ENCODE results near the gene CAB39L. TPM values are rescaled to one million over a fixed set of nuclear protein-coding genes. Genes with fewer than 3 reads are reported as not detected.

CAB39L gene
- total and polyA plus RNA-seq, 2 donors (not counting 3 experiments of a cell fraction or from before 2014, with no cell fraction given) = 3.1 to 7.2 TPM

DNA sequence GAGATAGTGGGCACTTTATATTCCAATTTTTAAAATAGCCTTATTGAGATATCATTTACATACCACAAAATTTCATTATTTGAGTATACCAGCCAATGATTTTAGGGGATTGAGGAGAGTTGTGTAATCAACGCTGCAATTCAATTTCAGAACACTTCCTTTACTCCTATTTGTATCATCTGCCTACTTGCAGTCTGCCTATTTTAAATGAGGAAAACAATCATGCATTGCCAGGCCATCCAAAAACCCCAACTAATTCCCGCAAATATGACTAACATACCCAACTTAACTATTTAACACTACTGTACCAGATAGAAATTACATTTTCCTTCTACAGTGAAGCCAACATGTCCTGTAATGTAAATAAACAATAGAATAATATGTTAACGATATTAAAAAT, 26.7 kb downstream of the CAB39L start:
- Histone ChIP-seq H2AFZ (ENCODE audit: low read depth, low read length) (no peak overlapping the region), H3K27me3 (ENCODE audit: control insufficient read depth in 2 of 2, insufficient read depth in 2 of 2, low read length in 2 of 2) (no peaks in the 10 kb centered on the region), H3K27ac (ENCODE audit: insufficient read depth, low read depth, low read length) (no peak overlapping the region), H3K36me3 (ENCODE audit: control insufficient read depth in 2 of 2, extremely low read depth in 1 of 2, insufficient read depth in 2 of 2, low read length in 2 of 2) (no peaks in the 10 kb centered on the region), H3K4me3 (replicated peaks in 1 of 3; ENCODE audit: insufficient read depth in 1 of 3, low read depth in 1 of 3, low read length in 3 of 3) (no peak overlapping the region), H3K9me1 (replicated peaks; ENCODE audit: control insufficient read depth, extremely low read depth, insufficient read depth, low read length) (no peaks in the 10 kb centered on the region), H3K9me3 (replicated peaks; ENCODE audit: control insufficient read depth, insufficient read depth, low read length) (no peaks in the 10 kb centered on the region), H3K4me2 (ENCODE audit: insufficient read depth, low read length) (no peak overlapping the region), H4K20me1 (replicated peaks; ENCODE audit: control insufficient read depth, extremely low read depth, insufficient read depth, low read length) (no peaks in the 10 kb centered on the region), H3K9ac (replicated peaks; ENCODE audit: extremely low read depth, insufficient read depth, low read length) (no peak overlapping the region), H3K4me1 (ENCODE audit: control insufficient read depth, extremely low read depth, insufficient read depth, low read length) (no peaks in the 10 kb centered on the region), H3K79me2 (ENCODE audit: control insufficient read depth, insufficient read depth, low read length) (no peaks in the 10 kb centered on the region)
- CTCF ChIA-PET = no interaction called here
- TF ChIP-seq JUN (IDR thresholded peaks at IDR 0.05; ENCODE audit: borderline replicate concordance, insufficient read depth, insufficient read length, low read depth) = no peak
- TF ChIP-seq POLR2A (IDR thresholded peaks at IDR 0.05; ENCODE audit: low read depth, low read length) = no peak
- TF ChIP-seq GATA2 (IDR thresholded peaks at IDR 0.05; ENCODE audit: insufficient read depth, insufficient read length, low read depth, low read length) = no peak
- no peak for TF ChIP-seq FOS (IDR thresholded peaks at IDR 0.05; ENCODE audit: borderline replicate concordance, insufficient read depth, low read length)
- POLR2A ChIA-PET = no interaction called here
- FAIRE-seq (no peak), DNase-seq (ENCODE audit: low read depth, low spot score) (no peak)
- dilution Hi-C loops (cut with MboI; ENCODE audit: extremely low pct_ligation_motif_present, low sequenced_read_pairs) = no loop called here
- intact Hi-C loops (cut with micrococcal nuclease) = no loop called here
- no TSS peak for BruUV-seq (replicated peaks)

DNA sequence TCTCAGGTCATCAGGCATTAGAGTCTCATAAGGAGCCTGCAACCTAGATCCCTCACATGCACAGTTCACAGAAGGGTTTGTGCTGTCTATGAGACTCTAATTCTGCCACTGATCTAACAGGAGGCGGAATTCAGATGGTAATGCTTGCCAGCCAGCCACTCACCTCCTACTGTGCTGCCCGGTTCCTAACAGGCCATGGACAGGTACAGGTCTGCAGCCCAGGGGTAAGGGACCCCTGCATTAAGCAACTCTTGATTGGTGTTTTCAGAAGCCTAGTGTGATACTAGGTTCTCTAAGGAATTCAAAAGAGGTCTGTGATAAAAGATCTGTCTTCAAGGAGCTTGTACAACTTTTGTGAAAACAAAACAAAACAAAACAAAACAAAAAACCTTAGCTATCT, 31.1 kb downstream of the CAB39L start:
- H3K9me1 ChIP-seq (replicated peaks; ENCODE audit: control insufficient read depth, extremely low read depth, insufficient read depth, low read length) = no peaks in the 10 kb centered on the region
- no peak overlapping the region for H2AFZ ChIP-seq (ENCODE audit: low read depth, low read length)
- no peaks in the 10 kb centered on the region for H4K20me1 ChIP-seq (replicated peaks; ENCODE audit: control insufficient read depth, extremely low read depth, insufficient read depth, low read length)
- no peak overlapping the region for H3K4me2 ChIP-seq (ENCODE audit: insufficient read depth, low read length)
- TF ChIP-seq, protein P1, sequence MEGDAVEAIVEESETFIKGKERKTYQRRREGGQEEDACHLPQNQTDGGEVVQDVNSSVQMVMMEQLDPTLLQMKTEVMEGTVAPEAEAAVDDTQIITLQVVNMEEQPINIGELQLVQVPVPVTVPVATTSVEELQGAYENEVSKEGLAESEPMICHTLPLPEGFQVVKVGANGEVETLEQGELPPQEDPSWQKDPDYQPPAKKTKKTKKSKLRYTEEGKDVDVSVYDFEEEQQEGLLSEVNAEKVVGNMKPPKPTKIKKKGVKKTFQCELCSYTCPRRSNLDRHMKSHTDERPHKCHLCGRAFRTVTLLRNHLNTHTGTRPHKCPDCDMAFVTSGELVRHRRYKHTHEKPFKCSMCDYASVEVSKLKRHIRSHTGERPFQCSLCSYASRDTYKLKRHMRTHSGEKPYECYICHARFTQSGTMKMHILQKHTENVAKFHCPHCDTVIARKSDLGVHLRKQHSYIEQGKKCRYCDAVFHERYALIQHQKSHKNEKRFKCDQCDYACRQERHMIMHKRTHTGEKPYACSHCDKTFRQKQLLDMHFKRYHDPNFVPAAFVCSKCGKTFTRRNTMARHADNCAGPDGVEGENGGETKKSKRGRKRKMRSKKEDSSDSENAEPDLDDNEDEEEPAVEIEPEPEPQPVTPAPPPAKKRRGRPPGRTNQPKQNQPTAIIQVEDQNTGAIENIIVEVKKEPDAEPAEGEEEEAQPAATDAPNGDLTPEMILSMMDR (IDR thresholded peaks at IDR 0.05; ENCODE audit: extremely low read depth in 1 of 2, insufficient read depth in 1 of 2, low read depth in 1 of 2, low read length in 2 of 2) = no peak
- TF ChIP-seq POLR2A (IDR thresholded peaks at IDR 0.05; ENCODE audit: low read depth, low read length) = no peak
- no peak for TF ChIP-seq MYC (IDR thresholded peaks at IDR 0.05; ENCODE audit: low read depth, low read length)
- no peak for TF ChIP-seq EZH2 (IDR thresholded peaks at IDR 0.05; ENCODE audit: borderline replicate concordance, low read depth, low read length, severe bottlenecking)
- no peak for TF ChIP-seq JUN (IDR thresholded peaks at IDR 0.05; ENCODE audit: borderline replicate concordance, insufficient read depth, insufficient read length, low read depth)
- no peak for TF ChIP-seq POLR2AphosphoS5 (IDR thresholded peaks at IDR 0.05; ENCODE audit: insufficient read depth, low read depth, low read length)
- TF ChIP-seq, protein P2, sequence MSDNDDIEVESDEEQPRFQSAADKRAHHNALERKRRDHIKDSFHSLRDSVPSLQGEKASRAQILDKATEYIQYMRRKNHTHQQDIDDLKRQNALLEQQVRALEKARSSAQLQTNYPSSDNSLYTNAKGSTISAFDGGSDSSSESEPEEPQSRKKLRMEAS (IDR thresholded peaks at IDR 0.05; ENCODE audit: insufficient read depth, insufficient read length) = no peak
- TF ChIP-seq FOS (IDR thresholded peaks at IDR 0.05; ENCODE audit: borderline replicate concordance, insufficient read depth, low read length) = no peak
- TF ChIP-seq GATA2 (IDR thresholded peaks at IDR 0.05; ENCODE audit: insufficient read depth, insufficient read length, low read depth, low read length) = no peak
- POLR2A ChIA-PET = no interaction called here
- CTCF ChIA-PET = no interaction called here
- no peaks in the 10 kb centered on the region for H3K36me3 ChIP-seq (ENCODE audit: control insufficient read depth in 2 of 2, extremely low read depth in 1 of 2, insufficient read depth in 2 of 2, low read length in 2 of 2)
- no peaks in the 10 kb centered on the region for H3K9me3 ChIP-seq (replicated peaks; ENCODE audit: control insufficient read depth, insufficient read depth, low read length)
- no TSS peak for BruUV-seq (replicated peaks)
- H3K4me3 ChIP-seq (replicated peaks in 1 of 3; ENCODE audit: insufficient read depth in 1 of 3, low read depth in 1 of 3, low read length in 3 of 3) = no peak overlapping the region
- intact Hi-C loops (cut with micrococcal nuclease) = no loop called here
- H3K79me2 ChIP-seq (ENCODE audit: control insufficient read depth, insufficient read depth, low read length) = no peaks in the 10 kb centered on the region
- no peak overlapping the region for H3K9ac ChIP-seq (replicated peaks; ENCODE audit: extremely low read depth, insufficient read depth, low read length)
- no peak for DNase-seq (ENCODE audit: low read depth, low spot score)
- no peaks in the 10 kb centered on the region for H3K27me3 ChIP-seq (ENCODE audit: control insufficient read depth in 2 of 2, insufficient read depth in 2 of 2, low read length in 2 of 2)
- dilution Hi-C loops (cut with MboI; ENCODE audit: extremely low pct_ligation_motif_present, low sequenced_read_pairs) = no loop called here
- no peaks in the 10 kb centered on the region for H3K4me1 ChIP-seq (ENCODE audit: control insufficient read depth, extremely low read depth, insufficient read depth, low read length)
- no peak overlapping the region for H3K27ac ChIP-seq (ENCODE audit: insufficient read depth, low read depth, low read length)
- FAIRE-seq = no peak

Measured in endothelial cell of umbilical vein (primary cell).